ENCODE results near the gene GRPEL1.

Gene GRPEL1

DNA sequence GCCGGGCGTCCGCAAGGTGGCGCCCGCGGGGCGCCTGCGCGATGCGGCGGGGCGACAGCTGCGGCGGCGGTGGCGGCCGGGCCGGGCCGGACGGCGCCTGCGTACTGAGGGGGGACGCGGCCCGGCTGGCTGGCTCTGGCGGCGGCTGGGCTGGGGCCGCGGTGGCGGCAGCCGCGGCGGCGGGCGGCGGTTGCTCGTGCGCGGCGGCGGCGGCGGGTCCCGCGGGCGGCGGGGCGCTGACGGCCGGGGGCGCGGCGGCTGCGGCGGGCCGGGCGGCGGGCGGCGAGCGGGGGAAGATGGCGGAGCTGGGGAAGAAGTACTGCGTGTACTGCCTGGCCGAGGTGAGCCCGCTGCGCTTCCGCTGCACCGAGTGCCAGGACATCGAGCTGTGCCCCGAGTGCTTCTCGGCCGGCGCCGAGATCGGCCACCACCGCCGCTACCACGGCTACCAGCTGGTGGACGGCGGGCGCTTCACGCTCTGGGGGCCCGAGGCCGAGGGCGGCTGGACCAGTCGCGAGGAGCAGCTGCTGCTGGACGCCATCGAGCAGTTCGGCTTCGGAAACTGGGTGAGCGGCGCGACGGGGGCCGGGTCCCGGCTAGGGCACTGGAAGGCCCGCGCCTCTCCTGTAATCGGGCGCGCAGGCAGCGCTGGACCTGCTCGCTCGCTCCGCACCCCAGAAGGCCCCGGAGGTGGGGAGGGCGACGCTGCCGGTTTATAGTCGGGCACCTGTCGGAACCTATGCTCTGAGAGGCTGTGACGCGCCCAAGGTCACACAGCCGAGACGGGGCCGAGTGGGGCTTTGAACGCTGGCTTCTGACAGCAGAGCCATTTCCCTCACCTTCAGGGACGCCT lies 24.4 kb downstream of the GRPEL1 start, which contains the start of gene TADA2B:
TSS of gene TADA2B (plus strand) at position 89 of the 853 bp plus-strand sequence. CDS start at position 297, 208 bp downstream.
- DNase-seq: no peak

DNA sequence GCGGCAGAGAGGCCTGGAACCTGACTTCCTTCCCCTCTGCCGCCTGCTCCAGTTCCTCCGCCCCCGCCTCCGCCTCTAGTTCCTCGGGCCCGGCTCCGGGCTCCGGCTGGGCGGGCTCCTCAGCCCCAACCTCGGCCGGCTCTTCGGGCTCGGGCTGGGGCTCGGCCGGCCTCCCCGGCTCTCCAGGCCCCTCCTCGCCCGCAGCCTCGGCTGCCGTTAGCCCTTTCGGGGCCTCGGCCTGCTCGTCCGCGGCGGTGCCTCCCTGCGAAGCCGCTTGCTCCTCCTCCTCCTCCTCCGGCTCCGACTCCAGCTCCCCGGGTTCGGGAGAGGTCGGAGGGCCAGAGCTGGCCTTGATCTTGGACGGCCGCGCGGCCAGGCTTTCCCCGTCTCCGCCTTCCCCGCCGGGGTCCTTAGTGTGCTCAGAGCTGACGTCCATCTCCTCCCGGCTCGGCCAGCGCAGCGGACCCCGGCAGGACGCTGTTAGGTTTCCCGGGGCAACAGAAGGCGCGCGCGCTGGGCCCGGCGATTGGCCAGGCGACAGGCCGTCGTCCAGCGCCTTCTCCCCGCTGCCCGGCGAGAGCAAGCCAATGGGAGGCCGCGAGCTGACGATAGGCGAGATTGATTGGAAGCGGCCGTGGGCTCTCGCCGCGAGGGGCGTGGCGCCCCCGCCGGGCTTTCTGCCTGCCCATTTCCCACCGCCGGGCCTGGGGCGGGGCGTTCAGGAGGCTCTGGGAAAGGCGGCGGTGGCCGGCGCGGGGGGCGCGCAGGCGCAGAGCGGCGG lies 25.2 kb downstream of the GRPEL1 start:
- peak; percentile 73 for DNase-seq

DNA sequence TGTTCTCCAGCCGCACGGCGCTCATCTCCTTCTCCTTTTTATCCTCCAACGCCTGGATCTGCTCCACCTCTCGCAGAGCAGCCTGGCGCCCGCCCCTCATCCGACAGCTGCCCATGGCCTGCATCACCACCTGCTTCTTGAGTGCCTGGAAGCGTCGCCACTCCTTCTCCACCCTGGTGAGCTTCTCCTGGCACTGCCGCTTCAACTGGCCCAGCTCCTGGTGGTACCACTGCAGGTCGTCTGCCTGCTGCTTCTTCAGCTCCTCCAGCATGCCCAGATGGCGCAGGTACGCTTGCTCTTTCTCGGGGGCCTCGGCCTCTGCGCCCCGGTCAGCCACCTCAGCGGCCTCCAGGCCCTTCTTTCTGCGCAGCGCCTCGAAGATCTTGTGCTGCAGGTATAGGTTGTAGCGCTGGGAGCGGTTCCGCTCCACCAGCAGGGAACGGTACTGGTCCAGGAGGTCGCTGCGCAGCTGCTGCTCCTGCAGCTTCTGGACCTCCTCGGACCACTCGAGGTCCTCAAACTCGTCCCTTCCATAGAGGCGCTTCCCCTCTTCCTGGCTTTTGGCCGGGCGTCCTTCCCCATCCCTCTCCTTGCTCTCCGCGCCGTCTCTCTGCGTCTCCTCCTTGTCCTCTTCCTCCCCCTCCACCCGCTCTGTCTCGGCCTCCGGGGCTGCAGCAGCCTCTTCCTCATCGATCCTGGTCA lies 25.9 kb downstream of the GRPEL1 start:
- DNase-seq: no peak

DNA sequence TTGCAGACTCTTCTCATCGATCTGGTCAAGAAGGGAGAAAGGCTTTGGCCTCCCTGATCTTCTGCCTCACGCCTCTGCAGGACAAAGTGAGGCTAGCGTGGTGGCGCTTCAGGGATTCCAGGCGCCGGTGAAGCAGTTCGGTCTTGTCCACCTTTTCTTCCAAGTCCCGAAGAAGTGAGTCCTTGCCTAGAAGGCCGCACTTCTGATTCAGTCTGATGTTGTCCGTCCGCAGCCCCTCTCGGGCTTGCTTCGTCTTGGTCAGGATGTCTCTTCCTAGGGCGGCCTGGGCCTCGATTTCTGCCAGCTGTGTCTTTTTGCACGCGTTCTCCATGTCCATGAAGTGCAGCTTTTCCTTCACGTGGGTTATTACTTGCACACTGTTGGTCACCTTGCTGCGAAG lies 26.6 kb downstream of the GRPEL1 start:
- no peak for DNase-seq

DNA sequence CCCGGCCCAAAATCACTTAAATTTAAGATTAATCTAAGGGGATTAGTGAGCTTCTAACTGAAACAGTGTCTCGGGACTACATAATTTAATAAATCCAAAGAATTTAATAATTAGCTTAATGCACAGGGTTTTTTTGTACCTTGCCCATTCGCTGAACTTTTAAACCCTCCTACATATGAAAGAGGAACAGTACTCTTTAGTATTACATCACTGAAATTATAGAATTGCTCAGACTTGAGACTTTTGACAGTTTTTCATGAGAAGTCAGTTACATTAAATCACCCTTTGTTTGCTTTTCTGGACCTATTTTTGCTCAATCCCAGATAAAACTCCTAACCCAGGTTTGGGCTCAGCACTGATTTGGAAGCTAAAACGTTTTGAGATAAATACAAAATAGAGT lies 27.1 kb downstream of the GRPEL1 start:
- no peak for DNase-seq

DNA sequence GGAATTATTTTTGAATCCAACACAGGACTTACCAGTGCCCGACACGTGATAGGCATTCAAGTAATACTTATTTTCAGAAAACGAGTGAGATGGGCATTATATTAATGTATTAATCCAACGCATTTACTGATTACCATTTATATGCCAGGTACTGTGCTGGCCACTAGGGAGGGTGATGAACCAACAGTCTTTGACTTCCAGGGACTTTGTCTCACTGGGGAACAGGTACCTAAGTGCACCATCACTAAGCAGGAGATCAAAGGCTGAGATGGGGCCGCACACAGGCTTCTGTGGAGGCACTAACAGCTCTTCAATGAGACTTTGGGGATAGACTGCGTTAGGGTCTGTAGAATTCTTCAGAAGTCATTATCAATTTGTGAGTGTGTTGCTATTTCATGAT lies 30.4 kb downstream of the GRPEL1 start:
- no peak for DNase-seq

DNA sequence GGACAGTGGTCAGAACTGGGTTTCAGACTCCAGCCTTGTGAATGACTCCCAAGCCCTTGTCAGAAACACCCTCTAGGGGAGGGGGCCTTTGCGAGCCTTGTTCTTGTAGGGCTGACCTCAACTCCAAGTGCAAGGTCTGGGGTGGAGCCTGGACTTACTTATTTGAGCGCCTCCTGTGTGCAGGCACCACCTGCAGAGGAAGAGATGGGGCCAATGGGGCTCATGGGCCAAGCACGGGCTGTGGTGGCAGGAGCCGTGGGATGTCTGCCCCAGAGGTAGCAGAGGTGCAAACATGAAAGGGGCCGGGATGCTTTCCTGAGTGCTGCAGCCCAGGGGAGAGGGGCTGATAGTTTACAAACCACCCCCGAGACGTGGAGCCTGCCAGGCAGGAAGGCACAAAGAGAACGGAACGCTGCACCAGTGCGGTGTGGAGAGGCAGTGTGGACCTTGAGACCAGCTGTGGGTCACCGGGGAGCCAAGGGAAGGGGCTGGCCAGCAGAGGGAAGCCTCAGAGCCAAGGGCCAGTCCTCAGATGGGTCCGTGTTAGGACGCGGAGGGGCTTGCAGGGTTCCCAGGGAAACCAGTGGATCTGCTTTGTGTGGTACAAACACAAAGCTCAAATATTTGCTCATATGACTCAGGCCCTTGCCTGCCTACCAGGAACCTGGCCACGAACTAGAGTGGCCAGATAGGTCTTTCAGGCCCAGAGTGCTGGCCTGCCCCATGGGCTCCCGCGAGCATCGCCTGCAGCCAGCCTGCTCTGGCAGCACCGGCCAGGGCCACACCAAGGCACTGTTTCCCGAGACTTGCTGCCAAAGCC lies 33.4 kb downstream of the GRPEL1 start:
- no peak for DNase-seq

DNA sequence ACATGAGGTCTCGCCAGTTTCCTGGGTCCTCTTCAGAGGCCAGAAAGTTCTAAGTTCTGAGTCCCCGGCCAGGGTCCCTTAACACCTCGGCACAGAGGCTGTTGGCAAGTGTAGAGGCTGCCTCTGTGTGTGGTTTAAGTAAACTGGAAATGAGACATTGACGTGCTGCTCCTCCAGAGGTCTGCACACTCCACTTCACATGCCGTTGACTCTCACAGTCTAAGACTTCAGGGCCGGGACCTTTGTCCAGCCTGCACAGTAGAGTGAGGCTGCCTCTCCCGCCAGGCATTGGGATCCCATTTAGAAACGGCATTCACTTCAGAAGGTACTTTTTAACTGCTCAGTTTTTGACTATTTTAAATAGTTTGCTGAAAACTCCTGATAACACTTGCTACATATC lies 35.3 kb downstream of the GRPEL1 start:
- no peak for DNase-seq

DNA sequence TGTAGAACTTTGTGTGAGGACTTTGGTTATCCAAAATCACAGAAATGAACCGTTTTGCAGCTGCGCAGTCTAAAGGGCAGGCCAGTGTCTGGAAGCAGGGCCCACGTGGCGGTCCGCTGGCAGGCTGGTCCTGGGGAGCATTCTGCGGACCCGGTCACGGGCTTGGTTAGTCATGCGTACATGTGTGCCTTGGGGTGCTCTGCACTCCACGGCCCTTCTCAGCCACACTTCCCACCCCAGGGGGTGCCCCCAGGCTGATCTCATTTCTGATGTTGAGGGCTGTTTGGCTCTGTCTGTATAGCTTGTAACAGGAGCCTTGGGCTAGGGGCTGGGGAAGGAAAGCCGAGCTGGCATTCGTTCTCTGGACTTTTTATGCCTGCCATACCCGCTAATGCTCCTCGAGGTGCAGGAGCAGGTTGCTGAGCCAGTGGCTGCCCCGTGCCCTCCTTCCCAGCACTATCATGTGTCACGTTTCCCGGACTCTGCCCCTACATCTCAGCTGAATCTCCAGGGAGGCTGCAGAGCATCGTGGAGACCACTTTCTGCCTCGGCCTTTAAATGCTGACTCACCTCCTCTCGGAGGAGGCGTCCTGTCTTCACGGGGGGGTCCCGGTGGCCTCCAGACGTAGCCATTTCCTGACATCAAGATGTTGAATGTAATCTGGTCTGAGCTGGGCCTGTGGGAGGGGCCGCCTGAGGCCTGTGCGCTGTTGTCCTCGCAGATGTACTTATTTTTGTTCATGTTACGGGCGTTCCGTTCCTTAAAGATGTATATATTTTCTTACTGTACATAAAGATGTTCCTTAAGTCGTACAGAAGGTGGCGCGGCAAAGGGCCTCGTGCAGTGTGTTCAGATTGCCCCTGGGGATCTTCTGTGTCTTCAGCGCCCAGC lies 36.1 kb downstream of the GRPEL1 start:
- no peak for DNase-seq

DNA sequence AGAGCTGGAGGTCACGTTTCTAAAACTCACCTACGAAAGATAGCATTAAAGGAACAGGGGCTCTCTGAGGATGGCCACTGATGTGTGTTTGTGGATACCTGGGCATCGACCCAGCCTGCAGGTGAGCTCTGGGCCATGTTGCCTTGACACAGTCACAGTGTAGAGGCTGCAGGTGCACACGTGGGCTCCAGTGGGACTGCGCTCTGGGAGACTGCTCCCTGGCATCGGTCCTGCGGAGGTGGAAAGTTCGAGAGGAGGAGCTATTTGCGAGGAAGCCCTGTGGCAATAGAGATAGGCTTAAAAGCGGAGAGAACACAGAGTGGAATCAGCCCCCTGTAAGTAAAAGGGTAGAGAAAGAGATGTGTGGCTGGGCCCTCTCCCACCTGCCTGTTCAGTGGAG lies 37.0 kb downstream of the GRPEL1 start:
- no peak for DNase-seq

DNA sequence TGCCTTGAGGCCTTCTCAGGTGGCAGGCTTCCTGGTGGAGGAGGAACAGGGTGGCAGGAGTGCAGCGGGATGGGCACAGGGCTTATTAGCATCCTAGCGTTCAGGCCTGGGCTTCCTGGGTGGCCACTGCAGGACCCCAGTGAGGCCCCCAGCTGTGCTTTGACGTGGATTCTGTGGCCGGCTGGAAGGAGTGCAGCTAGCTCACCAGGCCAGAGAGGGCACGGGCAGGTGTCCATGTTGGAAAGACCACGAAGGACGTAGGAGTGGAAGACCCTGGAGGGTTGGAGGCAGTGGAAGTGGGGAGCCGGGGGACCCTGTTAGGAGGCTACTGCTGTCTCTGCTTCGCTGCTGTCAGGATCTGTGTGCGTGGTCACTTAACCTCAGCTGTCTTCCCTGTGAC lies 37.9 kb downstream of the GRPEL1 start:
- DNase-seq: no peak

DNA sequence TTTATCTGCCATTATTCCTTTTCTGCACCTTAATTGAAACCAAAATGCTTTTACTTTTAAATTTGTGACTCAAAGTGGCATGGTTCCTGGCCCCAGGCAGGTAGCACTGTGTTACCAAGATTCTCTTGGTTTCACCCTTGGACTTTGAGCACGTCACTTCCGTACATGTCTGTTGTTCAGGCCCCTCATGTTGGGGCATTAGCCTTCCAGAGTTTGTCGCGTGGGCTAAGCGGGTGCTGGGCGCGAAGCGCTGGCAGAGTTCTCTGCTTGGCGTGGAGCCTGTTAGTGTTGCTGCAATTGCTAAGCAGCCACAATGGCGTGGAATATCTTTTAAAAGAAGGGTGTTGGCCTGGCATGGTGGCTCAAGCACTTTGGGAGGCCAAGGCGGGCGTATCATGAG lies 38.7 kb downstream of the GRPEL1 start:
- no peak for DNase-seq

DNA sequence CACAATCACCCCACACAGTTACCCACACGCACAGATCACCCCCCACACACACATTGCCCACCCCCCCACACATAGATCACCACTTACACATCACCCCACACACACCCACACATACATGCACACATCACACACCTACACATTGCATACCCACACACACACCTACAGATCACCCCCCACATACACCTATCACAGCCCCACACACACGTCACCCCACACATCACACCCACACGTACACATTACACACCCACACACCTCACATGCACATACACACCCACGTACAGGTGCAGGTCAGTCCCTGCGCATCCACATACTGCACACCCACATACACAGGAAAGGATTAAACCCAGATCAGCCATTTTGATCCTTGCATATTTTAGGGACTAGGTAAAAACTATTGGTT lies 40.0 kb downstream of the GRPEL1 start:
- DNase-seq: no peak

DNA sequence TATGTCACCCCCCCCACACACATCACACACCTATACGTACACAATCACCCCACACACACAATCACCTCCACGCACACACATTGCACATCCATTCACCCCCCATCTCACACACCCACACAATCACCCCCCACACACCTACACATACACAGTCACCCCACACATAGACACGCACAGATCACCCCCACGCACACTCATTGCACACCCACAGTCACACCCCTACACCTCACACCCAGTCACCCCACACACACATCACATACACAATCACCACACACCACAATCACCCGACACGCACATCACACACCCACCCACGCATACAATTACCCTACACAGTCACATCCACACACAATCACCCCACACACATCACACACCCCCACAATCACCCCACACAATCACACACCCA lies 40.6 kb downstream of the GRPEL1 start:
- no peak for DNase-seq

DNA sequence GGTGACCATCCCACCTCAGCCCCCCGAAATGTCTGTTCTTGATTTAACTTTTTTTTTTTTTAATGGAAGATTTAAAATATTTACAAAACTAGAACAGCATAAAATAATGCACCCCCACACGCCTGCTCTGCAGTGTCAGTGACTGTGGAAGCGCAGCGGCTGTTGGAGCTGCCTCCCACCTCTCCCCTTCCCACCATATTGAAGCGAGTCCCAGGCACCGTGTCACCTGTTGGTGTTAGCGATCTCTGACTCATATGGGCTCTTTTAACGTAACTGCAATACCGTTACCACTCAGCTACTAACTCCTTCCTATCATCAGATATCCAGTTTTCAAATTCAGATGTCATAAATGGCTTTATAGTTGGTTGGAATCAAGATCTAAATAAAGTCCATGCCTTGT lies 41.8 kb downstream of the GRPEL1 start:
- no peak for DNase-seq

DNA sequence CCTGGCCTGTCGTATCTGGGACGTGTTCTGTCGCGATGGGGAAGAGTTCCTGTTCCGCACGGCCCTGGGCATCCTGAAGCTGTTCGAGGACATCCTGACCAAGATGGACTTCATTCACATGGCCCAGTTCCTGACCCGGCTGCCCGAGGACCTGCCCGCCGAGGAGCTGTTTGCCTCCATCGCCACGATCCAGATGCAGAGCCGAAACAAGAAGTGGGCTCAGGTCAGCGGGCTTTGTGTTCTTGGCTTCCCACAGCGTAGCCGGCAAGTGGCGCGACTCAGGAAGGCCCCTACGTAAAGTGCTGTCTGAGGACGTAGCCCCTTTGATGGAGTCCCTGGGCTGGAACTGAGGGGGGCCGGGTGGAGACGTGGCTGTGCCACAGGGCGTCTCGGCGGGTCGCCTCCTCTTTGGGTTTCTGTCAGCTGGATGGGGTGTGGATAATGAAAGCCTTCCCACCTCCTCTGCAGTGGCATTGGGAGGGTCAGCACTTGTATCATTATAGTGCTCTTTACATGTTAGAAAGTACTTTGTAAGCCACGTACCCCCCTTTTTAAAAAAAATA lies 42.7 kb downstream of the GRPEL1 start:
- DNase-seq: no peak

DNA sequence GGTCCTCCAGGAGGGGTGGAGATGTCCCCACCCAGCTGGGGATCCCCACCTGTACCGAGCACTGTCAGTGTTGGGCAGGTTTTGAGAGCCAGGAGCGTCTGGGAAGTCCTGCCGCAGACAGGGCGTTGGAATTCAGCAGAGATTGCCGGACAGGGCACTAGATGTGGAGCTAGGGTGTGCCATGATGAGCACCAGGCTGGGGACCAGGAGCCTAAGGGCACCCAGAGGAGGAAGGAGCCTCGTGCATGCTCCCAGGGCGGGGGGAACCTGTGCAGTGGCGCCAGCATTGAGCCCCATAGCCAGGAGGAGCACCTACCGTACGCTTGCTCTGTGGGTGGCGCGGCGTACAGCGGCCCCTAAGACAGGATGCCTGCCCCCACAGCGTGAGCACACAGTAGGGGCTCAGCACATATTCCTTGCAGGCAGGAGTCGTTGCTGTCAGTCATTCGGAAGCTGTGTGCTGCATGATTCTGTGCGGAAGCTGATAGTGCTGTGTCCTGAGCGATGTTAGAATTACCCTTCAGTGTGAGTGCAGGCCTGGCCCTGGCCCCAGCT lies 43.5 kb downstream of the GRPEL1 start:
- no peak for DNase-seq

DNA sequence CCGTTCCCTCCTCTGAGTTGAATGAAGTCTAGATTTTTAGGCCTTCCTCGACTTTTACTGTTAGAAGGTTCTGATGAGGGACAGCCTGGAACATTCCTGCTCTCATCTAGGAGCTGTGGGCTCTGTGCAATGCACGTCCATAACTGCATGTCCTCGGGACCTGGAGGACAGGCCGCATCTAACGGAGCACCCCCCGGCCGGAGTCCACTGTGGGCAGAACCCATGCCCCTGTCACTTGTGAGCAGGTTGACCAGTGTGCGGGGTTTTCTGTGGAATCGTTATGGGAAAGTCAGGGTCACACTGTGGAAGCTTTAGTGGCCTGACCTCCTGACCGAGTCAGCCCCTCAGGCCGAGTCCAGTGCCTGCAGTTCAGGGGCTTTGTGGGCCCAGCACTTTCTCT lies 44.0 kb downstream of the GRPEL1 start:
- no peak for DNase-seq

DNA sequence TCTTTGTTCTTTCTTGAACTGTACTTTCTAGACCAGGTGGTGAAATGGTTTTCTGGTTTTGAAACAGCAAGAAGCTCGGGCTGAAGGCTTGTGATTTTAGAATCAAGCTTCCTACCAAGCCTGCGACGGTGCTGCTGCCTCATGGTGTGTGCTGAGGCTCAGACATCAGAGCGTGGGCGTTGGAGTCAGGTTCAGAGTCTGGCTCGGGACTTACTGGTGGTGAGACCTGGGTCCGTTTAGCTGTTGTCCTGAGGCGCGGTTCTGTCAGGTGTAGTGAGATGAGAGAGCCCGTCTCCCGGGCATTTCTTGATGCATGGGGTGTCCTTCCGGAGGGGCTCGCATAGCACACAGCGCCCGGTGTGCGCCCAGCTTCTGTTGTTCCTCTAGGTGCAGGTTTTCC lies 44.4 kb downstream of the GRPEL1 start:
- DNase-seq: no peak

DNA sequence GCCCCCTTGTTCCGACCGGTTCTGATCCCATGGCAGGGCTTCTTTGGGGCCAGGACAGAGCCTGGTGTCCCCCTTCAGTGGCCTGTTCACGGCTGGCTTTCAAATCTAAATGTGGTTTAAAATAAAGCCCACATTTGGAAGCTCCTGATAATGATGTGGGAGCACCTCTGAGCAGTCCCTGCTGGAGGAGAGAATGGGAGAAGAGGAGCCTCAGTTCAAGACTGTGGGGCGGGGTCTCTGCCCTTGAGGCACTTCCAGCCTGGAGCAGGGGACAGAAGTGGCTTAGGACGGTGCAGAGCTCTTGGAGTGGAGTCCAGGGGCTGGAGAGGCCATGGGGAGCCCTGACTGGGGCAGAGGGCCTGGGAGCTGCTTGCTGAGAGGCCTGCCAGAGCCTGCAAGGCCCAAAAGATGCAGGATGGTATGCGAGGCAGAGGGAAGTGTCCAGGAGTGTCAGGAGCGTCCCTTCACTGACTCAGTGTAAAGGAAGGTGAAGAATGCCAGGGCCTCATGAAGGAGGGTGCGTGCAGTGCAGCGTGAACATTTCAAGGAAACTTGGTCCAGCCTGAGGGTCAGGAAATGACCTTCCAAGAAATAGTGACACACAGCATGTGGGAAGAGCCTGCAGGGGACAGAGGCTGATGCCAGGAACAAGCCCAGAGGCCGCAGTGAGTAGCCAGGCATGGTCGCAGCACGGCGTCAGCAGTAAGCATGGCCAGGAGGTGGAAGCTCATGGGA lies 45.8 kb downstream of the GRPEL1 start:
- DNase-seq: no peak
